Measurements from ENCODE around the gene ZBTB7C. TPM values are rescaled to one million over a fixed set of nuclear protein-coding genes. Genes with fewer than 3 reads are reported as not detected.

Gene ZBTB7C
- total and polyA plus RNA-seq, 2 of the 8 experiments (the other 6 are each of a cell fraction or from before 2014, with no cell fraction given) = 0.15 to 0.45 TPM

DNA sequence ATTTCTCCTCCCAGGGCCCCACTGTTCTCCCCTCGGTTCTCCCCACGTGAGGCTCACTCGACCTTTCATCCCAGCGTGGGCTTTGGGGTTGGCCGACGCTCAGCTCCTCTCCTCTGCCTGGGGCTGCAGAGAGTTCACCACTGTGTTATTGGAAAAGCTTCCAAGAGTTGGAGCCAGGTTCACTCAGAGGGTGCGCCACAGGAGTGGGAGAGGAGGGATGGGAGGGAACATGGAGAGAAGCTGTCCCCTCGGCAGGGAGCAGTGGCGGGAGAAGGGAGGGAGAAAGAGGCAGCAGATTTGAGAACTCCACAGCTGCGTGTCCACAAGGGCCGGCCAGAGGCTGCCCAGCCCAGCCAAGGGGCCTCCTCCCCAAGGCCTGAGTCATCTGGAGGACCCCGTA lies 281.6 kb downstream of the ZBTB7C start (continued):
- TF ChIP-seq, protein P1, sequence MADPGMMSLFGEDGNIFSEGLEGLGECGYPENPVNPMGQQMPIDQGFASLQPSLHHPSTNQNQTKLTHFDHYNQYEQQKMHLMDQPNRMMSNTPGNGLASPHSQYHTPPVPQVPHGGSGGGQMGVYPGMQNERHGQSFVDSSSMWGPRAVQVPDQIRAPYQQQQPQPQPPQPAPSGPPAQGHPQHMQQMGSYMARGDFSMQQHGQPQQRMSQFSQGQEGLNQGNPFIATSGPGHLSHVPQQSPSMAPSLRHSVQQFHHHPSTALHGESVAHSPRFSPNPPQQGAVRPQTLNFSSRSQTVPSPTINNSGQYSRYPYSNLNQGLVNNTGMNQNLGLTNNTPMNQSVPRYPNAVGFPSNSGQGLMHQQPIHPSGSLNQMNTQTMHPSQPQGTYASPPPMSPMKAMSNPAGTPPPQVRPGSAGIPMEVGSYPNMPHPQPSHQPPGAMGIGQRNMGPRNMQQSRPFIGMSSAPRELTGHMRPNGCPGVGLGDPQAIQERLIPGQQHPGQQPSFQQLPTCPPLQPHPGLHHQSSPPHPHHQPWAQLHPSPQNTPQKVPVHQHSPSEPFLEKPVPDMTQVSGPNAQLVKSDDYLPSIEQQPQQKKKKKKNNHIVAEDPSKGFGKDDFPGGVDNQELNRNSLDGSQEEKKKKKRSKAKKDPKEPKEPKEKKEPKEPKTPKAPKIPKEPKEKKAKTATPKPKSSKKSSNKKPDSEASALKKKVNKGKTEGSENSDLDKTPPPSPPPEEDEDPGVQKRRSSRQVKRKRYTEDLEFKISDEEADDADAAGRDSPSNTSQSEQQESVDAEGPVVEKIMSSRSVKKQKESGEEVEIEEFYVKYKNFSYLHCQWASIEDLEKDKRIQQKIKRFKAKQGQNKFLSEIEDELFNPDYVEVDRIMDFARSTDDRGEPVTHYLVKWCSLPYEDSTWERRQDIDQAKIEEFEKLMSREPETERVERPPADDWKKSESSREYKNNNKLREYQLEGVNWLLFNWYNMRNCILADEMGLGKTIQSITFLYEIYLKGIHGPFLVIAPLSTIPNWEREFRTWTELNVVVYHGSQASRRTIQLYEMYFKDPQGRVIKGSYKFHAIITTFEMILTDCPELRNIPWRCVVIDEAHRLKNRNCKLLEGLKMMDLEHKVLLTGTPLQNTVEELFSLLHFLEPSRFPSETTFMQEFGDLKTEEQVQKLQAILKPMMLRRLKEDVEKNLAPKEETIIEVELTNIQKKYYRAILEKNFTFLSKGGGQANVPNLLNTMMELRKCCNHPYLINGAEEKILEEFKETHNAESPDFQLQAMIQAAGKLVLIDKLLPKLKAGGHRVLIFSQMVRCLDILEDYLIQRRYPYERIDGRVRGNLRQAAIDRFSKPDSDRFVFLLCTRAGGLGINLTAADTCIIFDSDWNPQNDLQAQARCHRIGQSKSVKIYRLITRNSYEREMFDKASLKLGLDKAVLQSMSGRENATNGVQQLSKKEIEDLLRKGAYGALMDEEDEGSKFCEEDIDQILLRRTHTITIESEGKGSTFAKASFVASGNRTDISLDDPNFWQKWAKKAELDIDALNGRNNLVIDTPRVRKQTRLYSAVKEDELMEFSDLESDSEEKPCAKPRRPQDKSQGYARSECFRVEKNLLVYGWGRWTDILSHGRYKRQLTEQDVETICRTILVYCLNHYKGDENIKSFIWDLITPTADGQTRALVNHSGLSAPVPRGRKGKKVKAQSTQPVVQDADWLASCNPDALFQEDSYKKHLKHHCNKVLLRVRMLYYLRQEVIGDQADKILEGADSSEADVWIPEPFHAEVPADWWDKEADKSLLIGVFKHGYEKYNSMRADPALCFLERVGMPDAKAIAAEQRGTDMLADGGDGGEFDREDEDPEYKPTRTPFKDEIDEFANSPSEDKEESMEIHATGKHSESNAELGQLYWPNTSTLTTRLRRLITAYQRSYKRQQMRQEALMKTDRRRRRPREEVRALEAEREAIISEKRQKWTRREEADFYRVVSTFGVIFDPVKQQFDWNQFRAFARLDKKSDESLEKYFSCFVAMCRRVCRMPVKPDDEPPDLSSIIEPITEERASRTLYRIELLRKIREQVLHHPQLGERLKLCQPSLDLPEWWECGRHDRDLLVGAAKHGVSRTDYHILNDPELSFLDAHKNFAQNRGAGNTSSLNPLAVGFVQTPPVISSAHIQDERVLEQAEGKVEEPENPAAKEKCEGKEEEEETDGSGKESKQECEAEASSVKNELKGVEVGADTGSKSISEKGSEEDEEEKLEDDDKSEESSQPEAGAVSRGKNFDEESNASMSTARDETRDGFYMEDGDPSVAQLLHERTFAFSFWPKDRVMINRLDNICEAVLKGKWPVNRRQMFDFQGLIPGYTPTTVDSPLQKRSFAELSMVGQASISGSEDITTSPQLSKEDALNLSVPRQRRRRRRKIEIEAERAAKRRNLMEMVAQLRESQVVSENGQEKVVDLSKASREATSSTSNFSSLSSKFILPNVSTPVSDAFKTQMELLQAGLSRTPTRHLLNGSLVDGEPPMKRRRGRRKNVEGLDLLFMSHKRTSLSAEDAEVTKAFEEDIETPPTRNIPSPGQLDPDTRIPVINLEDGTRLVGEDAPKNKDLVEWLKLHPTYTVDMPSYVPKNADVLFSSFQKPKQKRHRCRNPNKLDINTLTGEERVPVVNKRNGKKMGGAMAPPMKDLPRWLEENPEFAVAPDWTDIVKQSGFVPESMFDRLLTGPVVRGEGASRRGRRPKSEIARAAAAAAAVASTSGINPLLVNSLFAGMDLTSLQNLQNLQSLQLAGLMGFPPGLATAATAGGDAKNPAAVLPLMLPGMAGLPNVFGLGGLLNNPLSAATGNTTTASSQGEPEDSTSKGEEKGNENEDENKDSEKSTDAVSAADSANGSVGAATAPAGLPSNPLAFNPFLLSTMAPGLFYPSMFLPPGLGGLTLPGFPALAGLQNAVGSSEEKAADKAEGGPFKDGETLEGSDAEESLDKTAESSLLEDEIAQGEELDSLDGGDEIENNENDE (IDR thresholded peaks at IDR 0.05; ENCODE audit: insufficient replicate concordance, low read length) = no peak
- TF ChIP-seq, protein P2, sequence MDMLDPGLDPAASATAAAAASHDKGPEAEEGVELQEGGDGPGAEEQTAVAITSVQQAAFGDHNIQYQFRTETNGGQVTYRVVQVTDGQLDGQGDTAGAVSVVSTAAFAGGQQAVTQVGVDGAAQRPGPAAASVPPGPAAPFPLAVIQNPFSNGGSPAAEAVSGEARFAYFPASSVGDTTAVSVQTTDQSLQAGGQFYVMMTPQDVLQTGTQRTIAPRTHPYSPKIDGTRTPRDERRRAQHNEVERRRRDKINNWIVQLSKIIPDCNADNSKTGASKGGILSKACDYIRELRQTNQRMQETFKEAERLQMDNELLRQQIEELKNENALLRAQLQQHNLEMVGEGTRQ (IDR thresholded peaks at IDR 0.05; ENCODE audit: low read length) = no peak
- TF ChIP-seq EGR1 (IDR thresholded peaks at IDR 0.05; ENCODE audit: borderline replicate concordance, low read depth, low read length) (no peak), RXRA (IDR thresholded peaks at IDR 0.05; ENCODE audit: insufficient read depth, low read depth, low read length) (no peak), TEAD4 (IDR thresholded peaks at IDR 0.05; ENCODE audit: low read depth, low read length) (no peak), SP1 (IDR thresholded peaks at IDR 0.05; ENCODE audit: low read depth, low read length) (no peak)
- TF ChIP-seq, protein P3, sequence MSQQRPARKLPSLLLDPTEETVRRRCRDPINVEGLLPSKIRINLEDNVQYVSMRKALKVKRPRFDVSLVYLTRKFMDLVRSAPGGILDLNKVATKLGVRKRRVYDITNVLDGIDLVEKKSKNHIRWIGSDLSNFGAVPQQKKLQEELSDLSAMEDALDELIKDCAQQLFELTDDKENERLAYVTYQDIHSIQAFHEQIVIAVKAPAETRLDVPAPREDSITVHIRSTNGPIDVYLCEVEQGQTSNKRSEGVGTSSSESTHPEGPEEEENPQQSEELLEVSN (IDR thresholded peaks at IDR 0.05) = no peak
